ENCODE measurements around the gene XPA.

XPA gene

DNA sequence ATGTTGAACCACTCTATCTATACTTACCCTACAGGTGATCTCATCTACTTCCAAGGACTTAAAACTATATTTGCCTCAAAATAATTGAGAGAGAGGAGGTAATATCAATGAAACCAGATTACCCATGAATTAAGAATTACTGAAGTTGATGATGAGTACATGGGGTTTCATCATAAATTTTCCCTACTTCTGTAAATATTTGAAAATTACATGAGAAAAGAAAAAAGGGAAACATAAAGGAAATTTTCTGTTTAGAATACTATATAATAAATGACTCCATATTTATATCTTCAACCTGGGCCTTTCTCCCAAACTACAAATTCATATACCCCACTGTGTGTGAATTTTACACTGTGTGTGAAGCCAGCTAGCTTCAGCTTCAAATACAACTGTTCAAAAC, 66.5 kb downstream of the XPA start:
- TF ChIP-seq, protein P1, sequence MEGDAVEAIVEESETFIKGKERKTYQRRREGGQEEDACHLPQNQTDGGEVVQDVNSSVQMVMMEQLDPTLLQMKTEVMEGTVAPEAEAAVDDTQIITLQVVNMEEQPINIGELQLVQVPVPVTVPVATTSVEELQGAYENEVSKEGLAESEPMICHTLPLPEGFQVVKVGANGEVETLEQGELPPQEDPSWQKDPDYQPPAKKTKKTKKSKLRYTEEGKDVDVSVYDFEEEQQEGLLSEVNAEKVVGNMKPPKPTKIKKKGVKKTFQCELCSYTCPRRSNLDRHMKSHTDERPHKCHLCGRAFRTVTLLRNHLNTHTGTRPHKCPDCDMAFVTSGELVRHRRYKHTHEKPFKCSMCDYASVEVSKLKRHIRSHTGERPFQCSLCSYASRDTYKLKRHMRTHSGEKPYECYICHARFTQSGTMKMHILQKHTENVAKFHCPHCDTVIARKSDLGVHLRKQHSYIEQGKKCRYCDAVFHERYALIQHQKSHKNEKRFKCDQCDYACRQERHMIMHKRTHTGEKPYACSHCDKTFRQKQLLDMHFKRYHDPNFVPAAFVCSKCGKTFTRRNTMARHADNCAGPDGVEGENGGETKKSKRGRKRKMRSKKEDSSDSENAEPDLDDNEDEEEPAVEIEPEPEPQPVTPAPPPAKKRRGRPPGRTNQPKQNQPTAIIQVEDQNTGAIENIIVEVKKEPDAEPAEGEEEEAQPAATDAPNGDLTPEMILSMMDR (IDR thresholded peaks at IDR 0.05; ENCODE audit: low read length, missing control alignments): no peak
- H3K4me3 ChIP-seq (replicated peaks; ENCODE audit: low read depth, low read length): no peak overlapping the region
- no peak for DNase-seq (ENCODE audit: low read depth)

DNA sequence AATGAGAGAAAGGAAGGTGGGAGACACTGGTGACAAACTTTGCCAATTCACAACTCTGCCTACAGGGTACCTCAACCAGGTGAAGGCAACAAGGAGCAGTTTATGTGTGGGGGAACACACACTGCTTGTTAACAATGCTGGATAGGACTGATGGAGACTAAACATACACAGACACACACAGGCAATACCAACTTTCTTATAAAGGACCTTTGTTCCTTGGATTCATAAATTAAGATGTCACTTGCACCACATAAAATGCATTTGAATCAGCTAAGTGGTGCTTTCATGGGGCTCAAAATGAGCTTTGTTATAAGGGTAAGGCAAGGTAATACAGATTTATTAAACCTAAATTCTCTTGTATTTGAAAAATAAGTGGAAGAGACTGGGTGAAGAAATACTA, 68.0 kb downstream of the XPA start:
- no peak overlapping the region for H3K4me3 ChIP-seq (replicated peaks; ENCODE audit: low read depth, low read length)
- TF ChIP-seq, protein P1 (IDR thresholded peaks at IDR 0.05; ENCODE audit: low read length, missing control alignments): no peak
- DNase-seq (ENCODE audit: low read depth): no peak

DNA sequence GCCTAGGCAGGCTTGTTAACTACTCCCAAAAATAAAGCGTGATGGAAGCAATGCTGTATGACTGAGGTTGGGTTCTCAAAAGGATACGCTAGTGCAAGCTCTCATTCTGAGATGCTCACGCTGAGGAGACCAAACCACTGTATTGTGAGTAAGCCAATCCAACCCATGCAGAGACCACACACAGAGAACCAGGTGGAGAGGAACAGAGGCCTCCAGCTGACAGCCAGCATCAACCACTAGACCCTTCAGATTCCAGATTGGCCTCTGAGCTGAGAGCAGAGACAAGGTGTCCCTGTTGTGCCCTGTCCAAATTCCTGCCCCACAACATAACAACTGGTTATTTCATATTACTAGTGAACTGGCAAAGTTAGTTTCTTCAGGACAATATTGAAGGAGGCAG, 68.5 kb downstream of the XPA start:
- TF ChIP-seq, protein P1 (IDR thresholded peaks at IDR 0.05; ENCODE audit: low read length, missing control alignments): no peak
- no peak for DNase-seq (ENCODE audit: low read depth)
- H3K4me3 ChIP-seq (replicated peaks; ENCODE audit: low read depth, low read length): no peak overlapping the region

DNA sequence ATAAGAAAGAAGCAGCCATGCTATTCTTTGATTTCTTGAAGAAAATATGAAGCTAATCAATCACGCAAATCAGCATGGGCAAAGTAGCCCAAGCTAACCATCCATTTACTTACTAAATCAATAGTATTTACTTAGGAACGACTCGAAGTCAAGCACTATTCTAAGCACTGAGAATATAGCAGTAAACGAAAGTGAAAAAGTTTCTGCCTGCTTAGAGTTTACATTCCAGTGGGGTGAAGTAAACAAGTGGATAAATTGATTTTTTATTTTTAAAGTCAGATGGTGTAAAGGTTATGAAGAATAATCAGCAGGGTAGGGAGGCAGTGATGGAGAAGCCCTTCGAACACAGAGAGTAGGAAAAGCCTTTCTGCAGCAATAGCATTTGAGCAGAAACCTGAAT, 69.5 kb downstream of the XPA start:
- TF ChIP-seq, protein P1 (IDR thresholded peaks at IDR 0.05; ENCODE audit: low read length, missing control alignments): no peak
- no peak overlapping the region for H3K4me3 ChIP-seq (replicated peaks; ENCODE audit: low read depth, low read length)
- DNase-seq (ENCODE audit: low read depth): no peak

DNA sequence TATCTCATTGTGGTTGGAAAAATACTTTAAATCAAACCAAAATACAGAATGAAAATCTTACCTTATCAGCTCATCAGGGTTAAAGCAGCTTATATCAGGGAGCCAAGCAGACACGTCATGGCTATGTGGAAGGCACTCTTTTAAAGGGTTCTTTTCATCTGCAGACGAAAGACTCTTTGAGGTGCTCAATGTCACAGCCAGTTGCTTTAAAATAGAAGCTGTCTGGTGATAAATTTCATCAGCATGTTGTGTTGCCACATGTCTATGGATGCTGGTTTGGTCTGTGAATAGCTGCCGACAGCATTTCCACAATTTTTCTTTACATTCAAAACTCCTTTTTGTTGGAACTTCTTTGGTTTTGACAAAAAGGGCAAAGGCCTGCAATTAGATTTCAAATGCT, 71.5 kb downstream of the XPA start:
- TF ChIP-seq, protein P1 (IDR thresholded peaks at IDR 0.05; ENCODE audit: low read length, missing control alignments): no peak
- no peak for DNase-seq (ENCODE audit: low read depth)

More for the DNA sequence above, 71.5 kb downstream of the XPA start:
- no peak overlapping the region for H3K4me3 ChIP-seq (replicated peaks; ENCODE audit: low read depth, low read length)
